Measurements from ENCODE around the gene CHST15.

GRCh38 chr10:124099604-124100003, 6.2 kb upstream of the CHST15 start:
- TF ChIP-seq, protein P1, sequence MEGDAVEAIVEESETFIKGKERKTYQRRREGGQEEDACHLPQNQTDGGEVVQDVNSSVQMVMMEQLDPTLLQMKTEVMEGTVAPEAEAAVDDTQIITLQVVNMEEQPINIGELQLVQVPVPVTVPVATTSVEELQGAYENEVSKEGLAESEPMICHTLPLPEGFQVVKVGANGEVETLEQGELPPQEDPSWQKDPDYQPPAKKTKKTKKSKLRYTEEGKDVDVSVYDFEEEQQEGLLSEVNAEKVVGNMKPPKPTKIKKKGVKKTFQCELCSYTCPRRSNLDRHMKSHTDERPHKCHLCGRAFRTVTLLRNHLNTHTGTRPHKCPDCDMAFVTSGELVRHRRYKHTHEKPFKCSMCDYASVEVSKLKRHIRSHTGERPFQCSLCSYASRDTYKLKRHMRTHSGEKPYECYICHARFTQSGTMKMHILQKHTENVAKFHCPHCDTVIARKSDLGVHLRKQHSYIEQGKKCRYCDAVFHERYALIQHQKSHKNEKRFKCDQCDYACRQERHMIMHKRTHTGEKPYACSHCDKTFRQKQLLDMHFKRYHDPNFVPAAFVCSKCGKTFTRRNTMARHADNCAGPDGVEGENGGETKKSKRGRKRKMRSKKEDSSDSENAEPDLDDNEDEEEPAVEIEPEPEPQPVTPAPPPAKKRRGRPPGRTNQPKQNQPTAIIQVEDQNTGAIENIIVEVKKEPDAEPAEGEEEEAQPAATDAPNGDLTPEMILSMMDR (conservative IDR thresholded peaks at IDR 0.05; ENCODE audit: low read depth, low read length) = no peak
- TF ChIP-seq EZH2 (IDR thresholded peaks at IDR 0.05; ENCODE audit: low read length, unreplicated experiment) = no peak
- TF ChIP-seq EZH2phosphoT487 (IDR thresholded peaks at IDR 0.05; ENCODE audit: borderline replicate concordance, low read length) = no peak

Data from PC-3 (cell line).